Measurements from ENCODE around the gene LDLRAD4.

The LDLRAD4 gene

DNA sequence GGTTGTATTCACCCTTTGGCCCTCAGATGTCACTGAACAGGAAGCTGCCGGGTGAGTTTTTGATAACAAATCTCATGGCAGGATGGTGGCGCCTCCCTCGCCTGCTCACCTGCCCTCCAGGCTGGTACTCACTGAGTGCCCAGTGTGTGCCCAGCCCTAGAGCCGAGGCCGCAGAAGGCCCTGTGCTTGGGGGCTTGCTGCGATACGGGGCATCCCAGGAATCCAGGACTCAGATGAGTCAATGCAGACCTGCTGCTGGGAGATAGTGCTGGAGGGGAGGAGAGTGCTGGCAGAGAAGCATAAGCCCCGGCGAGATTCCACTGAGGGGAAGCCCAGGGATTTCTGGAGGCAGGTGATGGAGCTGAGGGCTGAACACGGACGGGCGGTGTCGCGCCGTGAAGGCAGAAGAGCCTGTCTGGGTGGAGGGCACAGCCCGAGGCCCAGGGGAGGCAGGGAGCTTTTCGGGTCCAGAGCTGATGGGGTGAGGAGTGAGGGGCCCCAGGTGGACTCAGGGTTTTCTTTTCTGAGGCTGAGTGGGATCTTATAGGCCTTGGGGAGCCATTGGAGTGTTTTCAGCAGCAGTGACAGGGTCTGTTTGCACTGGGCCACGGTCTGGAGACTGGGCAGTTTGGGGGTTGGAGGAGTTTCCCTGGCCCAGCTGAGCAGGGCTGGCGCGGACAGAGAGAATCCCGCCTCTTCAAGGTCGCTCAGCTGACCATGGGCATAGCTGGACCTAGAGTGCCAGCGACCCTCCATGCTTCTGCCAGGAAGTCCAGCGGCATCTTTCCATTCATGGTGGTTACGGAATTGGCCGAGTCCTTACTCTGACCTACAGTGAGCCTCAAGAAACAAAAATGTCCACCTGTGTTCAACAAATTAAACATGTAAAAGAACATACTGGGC is 35.5 kb downstream of the LDLRAD4 start:
- Histone ChIP-seq H2AFZ (ENCODE audit: low read depth) (no peak overlapping the region), H3K27ac (no peak overlapping the region), H3K27me3 (ENCODE audit: insufficient read depth, low read depth) (no peaks in the 10 kb centered on the region), H3K4me1 (ENCODE audit: low read depth, poor library complexity, severe bottlenecking) (no peaks in the 10 kb centered on the region), H3K79me2 (ENCODE audit: insufficient read depth, low read depth) (no peaks in the 10 kb centered on the region), H3K9ac (no peak overlapping the region), H3K4me3 (IDR thresholded peaks at IDR 0.05; ENCODE audit: insufficient read depth, low read depth, low read length) (no peak overlapping the region), H4K20me1 (ENCODE audit: insufficient read depth) (no peaks in the 10 kb centered on the region), H3K36me3 (ENCODE audit: insufficient read depth) (no peaks in the 10 kb centered on the region), H3K4me2 (no peak overlapping the region)
- no peak for TF ChIP-seq CTCF (conservative IDR thresholded peaks at IDR 0.05; ENCODE audit: low read depth, low read length)

- H3K27ac ChIP-seq, result no peak overlapping the region
- H3K27me3 ChIP-seq (ENCODE audit: insufficient read depth, low read depth), result no peaks in the 10 kb centered on the region
- no peaks in the 10 kb centered on the region for H3K4me1 ChIP-seq (ENCODE audit: low read depth, poor library complexity, severe bottlenecking)
- no peak for TF ChIP-seq CTCF (conservative IDR thresholded peaks at IDR 0.05; ENCODE audit: low read depth, low read length)
- H3K4me2 ChIP-seq, result no peak overlapping the region
- no peaks in the 10 kb centered on the region for H3K79me2 ChIP-seq (ENCODE audit: insufficient read depth, low read depth)
- H3K36me3 ChIP-seq (ENCODE audit: insufficient read depth), result no peaks in the 10 kb centered on the region
- H2AFZ ChIP-seq (ENCODE audit: low read depth), result no peak overlapping the region
- H3K4me3 ChIP-seq (IDR thresholded peaks at IDR 0.05; ENCODE audit: insufficient read depth, low read depth, low read length), result no peak overlapping the region
- no peak overlapping the region for H3K9ac ChIP-seq
- H4K20me1 ChIP-seq (ENCODE audit: insufficient read depth), result no peaks in the 10 kb centered on the region
Measured at GRCh38 chr18:13254971-13255927, 36.7 kb downstream of the LDLRAD4 start.

DNA sequence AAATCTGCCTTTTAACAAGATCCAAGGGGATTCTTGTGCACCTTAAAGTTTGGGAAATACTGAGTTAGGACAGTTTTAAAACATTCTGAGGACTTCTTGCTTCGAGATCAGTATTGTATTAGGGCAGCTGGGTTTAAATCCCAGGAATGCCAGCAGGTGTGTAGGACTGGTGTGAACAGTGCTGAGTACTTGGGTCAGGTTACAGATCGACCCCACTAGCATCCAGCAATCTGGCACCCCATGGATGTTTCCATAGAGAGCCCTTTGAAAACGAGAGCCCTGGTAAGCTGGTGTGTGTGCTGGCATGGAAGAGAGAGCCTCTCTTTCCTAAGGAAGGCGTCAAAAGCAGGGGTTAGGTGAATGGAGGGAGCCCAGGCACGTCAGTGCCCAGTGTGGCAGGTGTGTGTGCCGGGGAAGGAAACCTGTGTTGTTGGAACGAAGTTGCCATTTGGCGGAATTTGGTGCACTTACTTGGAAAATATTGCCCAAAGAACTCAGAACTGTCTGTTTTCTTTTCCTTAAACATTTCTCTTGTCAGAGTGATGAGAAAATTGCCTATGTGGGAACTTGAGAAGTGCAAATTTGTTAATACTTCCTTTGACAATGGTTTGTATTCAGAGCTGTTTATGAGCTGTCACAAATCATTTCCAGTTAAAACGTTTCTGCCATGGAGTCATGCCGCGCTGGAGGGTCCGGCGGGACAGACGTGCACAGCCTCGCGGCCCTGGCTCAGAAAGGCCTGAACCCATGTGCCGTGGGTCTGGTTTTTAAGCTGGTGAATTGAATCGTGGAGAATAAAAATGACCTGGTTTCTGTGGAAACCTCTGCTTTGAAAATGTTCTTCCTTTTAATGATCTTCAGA is 38.1 kb downstream of the LDLRAD4 start:
- H3K27ac ChIP-seq, result no peak overlapping the region
- H3K4me1 ChIP-seq (ENCODE audit: low read depth, poor library complexity, severe bottlenecking), result no peaks in the 10 kb centered on the region
- no peaks in the 10 kb centered on the region for H3K36me3 ChIP-seq (ENCODE audit: insufficient read depth)
- no peak overlapping the region for H3K9ac ChIP-seq
- H2AFZ ChIP-seq (ENCODE audit: low read depth), result no peak overlapping the region
- no peak overlapping the region for H3K4me2 ChIP-seq
- H4K20me1 ChIP-seq (ENCODE audit: insufficient read depth), result no peaks in the 10 kb centered on the region
- H3K27me3 ChIP-seq (ENCODE audit: insufficient read depth, low read depth), result no peaks in the 10 kb centered on the region
- no peak for TF ChIP-seq CTCF (conservative IDR thresholded peaks at IDR 0.05; ENCODE audit: low read depth, low read length)
- no peaks in the 10 kb centered on the region for H3K79me2 ChIP-seq (ENCODE audit: insufficient read depth, low read depth)
- H3K4me3 ChIP-seq (IDR thresholded peaks at IDR 0.05; ENCODE audit: insufficient read depth, low read depth, low read length), result no peak overlapping the region

DNA sequence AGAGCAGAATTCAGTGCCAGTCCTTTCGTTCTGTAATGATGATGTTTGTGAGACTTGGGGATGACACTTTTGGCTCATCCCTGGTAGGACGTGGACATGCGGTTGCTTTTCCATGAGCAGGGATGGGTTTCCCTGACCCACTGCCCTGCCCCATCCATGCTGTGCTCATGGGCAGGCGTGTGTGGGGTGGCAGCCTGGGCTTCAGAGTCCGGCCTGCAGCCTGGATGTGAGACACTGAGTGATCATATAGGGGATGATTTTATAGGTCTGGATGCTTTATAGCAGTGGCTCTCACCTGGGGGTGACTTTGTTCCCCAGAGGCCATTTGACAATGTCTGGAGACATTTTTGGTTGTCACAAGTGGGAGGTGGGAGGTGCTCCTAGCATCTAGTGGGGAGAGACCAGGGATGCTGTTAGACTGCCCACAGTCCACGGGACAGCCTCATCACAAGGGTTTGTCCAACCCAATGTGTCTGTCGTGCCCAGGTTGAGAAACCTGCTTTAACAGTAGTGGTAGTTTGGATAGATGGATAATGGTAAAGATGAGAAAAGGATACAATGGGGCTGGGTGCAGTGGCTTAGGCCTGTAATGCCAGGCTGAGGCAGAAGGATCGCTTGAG is 38.9 kb downstream of the LDLRAD4 start:
- Histone ChIP-seq H3K36me3 (ENCODE audit: insufficient read depth) (no peaks in the 10 kb centered on the region), H4K20me1 (ENCODE audit: insufficient read depth) (no peaks in the 10 kb centered on the region), H3K79me2 (ENCODE audit: insufficient read depth, low read depth) (no peaks in the 10 kb centered on the region), H3K4me1 (ENCODE audit: low read depth, poor library complexity, severe bottlenecking) (no peaks in the 10 kb centered on the region), H3K4me3 (IDR thresholded peaks at IDR 0.05; ENCODE audit: insufficient read depth, low read depth, low read length) (no peak overlapping the region), H3K27me3 (ENCODE audit: insufficient read depth, low read depth) (no peaks in the 10 kb centered on the region), H3K27ac (no peak overlapping the region), H3K4me2 (no peak overlapping the region), H3K9ac (no peak overlapping the region), H2AFZ (ENCODE audit: low read depth) (no peak overlapping the region)
- no peak for TF ChIP-seq CTCF (conservative IDR thresholded peaks at IDR 0.05; ENCODE audit: low read depth, low read length)
